Astrocyte (in vitro differentiated cells and primary cell): ENCODE data around the gene PPP6R3.

ENCODE experiments used
- CTCF ChIP-seq: IDR thresholded peaks from 2 replicates; pipeline ENCODE4 v1.5.1; 2011; ENCODE audit warnings: low read depth, mild to moderate bottlenecking, inconsistent platforms, low read length, moderate library complexity; ENCODE audit not compliant: insufficient read depth
- EZH2 ChIP-seq: IDR thresholded peaks from 2 replicates; pipeline ENCODE4 v1.6.1; 2012; ENCODE audit warnings: mild to moderate bottlenecking, low read length, inconsistent platforms; ENCODE audit not compliant: insufficient read depth

- no peak for TF ChIP-seq CTCF
- no peak for TF ChIP-seq EZH2
These were observed 38.6 kb downstream of the PPP6R3 start for GRCh38 chr11:68498903-68499883.
